GM21390 (cell line): ENCODE data around the gene KLF7.
A peak's percentile ranks its signal among the peaks of the same experiment; 100 is the strongest.

Experiments used
- ATAC-seq: cut with Tn5 transposase; IDR thresholded peaks from one replicate; pipeline ENCODE4 v1.9.1; 2021; ENCODE audit not compliant: unreplicated experiment

KLF7 gene

DNA sequence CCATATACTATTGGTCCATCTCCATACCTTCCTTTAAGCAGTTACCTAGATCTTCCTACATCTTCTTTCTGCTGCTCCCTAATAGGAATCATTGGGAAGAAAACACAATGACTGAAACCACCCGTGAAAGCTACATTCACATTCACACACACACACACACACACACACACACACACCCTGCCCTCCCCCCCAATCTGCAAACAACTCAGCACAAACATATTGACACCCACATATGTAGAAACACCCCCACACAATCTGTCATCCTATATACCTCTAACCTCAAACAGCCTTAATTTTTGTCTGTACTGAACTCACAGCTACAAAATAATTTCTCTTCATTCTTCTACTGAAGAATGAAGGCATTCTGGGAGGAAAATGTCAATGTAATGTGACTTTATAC lies 63.8 kb downstream of the KLF7 start:
- no peak for ATAC-seq

DNA sequence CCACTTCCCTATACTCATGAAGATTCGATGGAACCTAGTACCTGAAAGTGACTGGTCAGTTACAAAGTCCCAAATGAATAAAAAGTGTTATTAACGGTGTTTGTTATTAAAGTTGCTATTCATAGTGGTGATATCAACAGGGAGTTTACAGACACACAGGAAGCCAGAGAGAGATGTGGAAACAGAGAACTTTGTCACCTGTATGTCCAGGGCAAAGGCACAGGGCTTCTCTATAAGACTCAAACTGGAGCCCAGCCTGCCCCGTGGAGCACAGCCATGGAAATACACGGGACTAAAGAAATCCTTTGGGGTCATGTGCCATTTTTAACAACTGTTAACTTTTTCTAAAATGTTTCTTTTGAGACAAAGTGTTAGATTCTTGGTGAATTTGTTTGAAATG lies 68.5 kb downstream of the KLF7 start:
- ATAC-seq = no peak

DNA sequence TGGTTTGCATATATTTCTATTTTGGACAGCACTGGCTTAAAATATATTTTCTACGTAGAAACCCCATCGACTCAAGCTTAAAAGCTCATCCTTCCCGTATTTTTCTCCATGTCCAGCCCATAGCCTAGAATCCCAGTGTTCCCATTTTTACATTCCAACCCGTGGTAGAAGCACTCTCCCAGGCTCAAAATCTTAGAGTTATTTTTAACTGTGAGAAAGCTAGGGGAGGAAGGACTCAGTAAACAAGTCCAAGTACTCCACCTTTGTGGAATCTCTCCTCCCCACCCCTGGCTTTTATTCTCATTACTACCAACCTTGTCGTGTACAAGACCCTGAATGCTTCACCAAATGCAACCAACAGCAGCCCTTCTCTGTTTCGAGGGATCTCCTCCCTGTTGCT lies 69.8 kb downstream of the KLF7 start:
- ATAC-seq = no peak

DNA sequence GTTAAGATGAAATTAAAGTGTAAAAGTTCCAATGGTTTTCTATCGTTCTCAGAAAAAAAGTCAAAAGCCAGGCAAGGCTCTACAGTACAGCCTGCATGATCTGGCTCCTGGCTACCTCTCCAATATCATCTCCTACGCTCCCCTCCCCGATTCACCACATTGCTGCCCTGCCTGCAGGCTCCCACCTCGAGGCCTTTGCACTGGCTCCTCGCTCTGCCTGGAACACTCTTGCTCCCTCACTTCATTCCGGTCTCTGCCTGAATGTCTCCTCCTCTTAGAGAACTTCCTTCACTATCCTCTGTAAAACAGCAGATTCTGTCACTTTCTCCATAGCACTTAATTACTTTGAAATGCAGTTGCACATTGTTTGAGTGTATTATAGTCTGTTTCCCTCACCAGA lies 72.5 kb downstream of the KLF7 start:
- no peak for ATAC-seq

DNA sequence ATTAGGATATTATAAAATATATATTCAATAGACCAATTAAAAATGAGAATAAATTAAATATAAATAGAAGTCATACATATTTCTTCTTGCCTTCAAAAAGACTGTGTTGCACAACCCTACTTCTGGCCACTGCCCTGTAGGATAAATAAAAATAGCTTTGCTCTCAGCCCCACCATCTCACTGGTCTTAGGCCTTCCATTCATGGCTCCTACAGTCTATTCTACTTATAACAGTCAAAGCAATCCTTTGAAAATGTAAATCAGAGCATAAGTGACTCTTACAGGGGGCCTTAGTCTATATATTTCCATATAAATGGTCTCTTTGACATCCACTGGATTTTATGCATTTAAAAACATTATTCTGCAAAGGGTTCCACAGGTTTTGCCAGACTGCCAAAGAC lies 72.9 kb downstream of the KLF7 start:
- ATAC-seq = no peak

DNA sequence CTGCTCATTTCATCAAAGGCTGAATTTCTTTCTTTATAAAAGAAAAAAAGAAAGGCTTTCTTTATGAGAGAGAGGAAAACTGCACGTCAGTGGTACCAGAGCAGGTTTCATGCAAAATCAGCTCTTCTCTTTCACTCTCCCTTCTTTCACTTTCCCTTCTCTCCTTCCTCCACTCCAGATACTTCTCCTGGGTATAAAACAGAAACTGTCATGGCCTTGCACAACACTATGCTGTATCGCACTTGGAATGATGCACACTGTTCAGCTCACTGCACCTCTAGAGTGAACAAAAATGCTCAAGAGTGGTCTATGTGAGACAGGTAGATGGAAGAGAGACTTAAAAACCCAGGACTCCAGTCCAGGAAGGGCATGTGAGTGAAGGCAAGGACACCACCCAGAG lies 73.8 kb downstream of the KLF7 start:
- no peak for ATAC-seq

DNA sequence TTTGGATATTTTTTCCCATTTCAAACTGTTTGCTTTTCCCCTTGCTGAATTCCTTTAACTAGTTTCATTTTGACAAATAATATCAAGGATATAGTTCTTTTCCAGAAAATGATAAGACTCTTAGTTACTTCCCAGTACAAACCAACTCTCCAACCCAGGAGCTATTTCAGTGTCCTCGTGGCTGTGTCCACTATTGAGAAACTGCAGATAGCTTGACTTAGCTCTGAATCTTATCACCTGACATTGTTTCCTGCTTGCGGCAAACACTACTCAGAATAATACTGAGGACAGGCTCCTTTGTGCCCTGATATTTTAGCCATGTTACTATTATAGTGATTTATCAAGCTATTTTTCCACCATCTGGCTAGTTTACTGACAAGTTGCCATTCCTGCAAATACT lies 74.6 kb downstream of the KLF7 start:
- no peak for ATAC-seq

DNA sequence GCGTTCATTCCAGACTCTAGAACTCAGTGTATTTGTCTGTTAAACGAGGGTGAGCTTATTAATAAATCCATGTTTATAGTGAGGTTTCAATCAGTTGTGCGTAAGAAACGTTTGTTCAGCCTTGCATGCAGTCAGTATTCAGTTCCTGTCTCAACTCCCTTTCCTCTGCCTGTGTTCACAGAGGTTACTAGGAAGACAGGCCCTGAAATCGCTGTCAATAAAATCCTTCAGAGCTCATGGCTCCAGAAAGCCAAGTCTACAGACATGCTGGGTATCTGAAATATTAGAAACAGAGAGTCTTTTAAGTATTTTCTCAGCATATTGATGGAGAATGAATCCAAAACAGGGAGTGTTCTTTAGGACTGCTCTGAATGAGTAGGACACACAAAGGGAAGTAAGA lies 75.4 kb downstream of the KLF7 start:
- no peak for ATAC-seq

DNA sequence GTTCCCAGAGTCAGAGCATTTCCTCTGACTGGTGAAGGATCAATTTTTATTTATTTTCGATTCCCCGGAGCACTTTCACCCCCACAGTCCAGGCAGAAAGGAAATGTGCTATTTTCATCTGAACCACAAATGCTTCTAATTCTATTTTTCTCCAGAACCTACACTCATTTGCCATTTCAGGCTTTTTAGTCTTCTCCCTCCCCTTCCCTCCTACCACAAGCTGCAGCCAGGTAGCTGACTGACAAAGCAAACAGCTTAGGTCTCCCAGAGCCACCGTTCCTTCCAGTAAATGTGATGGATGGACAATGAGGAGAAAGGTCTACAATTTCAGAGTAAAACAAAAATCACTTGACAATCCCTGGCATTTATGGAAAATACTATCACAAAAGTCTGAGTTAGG lies 76.9 kb downstream of the KLF7 start:
- peak; percentile 47 for ATAC-seq

DNA sequence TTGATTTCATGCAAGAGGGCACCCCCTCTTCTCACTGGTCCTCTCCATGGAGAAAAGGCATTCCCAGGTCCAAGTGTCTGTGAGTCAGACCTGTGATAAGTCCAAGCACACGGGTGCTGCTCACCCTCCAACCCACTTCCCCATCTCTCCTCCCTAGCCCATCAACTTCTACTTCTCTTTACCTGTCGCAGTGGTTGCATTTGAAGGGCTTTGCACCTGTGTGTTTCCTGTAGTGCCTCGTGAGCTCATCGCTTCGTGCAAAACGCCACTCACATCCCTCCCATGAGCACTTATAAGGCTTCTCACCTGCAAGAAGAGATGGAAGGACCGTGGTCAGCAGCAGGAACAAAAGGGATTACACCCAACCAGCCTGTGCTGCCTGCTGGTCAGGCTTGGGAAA lies 77.5 kb downstream of the KLF7 start:
- ATAC-seq = no peak

DNA sequence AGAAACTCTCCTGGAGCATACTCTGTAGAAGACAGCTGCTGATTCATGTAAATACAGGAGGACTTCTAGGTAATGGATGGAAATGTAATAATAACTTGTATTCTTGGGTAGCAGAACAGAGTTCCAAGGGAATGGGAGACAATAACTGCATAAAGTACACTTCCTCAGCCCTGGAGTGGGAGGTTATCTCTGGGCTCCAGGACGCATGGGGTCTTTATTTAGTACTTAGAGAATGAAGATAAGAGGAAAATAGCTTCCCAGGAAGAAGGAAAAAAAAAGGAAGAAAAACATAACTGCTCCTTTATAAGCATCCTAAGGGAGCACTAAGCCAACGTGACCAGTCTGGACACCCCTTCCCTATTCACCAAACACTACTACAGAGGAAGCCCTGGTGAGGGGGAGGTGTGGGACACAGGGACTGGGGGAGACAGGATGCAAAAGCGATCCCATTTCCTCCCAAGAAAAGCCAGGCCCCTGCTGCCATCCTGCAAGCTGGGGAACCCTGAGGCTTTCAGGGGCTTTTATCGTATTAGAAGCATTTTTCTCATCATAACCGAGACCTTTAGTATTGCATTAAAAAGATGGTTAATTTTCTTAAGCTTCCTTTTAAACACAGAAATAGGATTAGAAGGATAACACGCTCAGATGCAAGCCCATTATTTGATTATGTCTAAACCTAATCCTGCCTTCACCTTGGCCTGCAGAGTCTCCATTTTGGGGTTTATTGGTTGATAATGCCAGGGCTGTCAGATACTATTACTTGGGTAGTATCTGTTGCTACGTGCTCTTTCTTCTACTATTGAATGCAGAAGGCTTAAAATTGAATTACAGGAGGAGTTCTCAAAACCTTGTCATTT lies 78.5 kb downstream of the KLF7 start:
- no peak for ATAC-seq

DNA sequence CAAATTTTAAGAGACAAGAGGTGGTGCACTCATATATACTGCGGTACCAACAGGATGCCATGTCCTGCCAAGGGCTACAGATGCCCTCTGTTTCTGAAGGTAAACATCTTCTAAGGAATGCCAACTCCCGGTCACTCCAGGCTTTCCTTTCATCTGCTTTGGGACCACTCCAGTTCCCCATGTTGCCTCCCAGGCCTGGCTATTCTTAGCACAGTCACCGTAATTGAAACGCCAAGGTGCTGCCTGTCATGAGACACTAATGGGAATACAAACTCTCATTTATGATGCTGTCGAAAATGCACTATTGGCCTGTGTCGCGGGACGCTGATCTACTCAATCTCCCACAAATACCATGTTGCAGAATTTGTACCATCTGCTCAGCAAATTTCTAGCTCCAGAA lies 79.6 kb downstream of the KLF7 start:
- ATAC-seq = no peak

DNA sequence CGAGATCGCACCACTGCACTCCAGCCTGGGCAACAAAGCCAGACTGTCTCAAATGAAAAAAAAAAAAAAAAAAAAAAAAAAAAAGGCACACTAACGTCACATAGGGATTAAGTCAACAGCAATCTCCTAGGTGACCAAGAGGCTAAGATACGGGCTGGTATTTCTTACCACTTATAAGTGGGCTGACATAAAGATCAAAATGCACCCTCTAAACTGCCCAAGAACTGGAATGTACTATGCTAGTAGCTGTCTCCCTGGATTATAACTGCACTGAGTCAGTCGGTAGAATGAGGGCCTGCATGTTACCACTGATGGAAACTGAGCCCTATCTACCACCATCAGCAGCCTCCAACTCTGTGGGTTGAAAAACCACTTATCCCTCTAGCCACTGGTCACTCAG lies 80.6 kb downstream of the KLF7 start:
- ATAC-seq = no peak

DNA sequence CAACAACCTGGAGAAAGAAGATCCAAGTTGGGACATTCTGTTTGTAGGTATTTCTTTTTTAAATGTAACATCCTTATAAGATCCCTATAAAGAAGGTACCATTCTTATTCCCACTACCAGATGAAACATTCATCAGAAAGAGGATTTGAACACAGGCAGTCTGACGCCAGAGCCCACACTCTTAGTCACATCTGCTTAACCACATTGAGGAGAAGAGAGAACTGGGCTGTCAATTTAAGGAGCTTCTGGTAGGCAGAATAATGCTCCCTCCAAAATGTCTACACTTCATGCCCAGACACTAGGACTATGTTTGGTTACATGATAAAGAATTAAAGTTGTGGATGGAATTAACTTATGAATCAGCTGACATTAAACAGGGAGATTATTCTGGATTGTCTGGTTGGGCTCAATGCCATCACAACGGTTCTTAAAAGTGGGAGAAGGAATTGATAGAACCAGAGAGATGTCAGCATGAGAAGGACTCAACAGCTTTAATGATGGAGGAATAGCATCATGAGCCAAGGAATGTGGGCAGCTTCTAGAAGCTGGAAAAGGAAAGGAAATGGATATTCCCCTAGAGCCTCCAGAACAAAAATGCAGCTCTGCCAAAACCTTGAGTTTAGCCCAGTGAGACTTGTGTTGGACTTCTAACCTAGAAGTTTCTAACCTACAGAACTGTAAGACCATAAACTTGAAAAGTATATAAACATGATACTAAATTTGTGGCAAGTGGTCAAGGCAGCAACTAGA lies 82.2 kb downstream of the KLF7 start:
- ATAC-seq = no peak

DNA sequence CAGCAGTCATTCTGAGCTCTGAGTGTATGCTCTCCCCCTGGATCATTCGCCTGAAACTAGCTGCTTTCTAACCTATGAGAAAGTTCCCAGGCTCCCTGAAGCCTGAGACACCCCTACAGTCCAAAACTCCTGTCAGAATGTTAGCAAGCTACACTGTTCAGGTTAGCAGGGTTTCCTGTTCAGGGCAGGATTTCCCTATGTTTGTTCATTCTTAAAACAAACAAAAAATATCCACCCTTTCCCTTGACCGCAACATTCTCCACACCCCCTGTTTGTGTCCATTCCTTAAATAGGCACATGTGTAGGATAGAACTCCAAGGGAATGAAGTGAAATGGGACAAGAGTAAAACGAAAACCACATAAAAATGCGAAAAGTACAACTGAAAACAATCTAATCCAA lies 83.1 kb downstream of the KLF7 start:
- ATAC-seq = no peak

DNA sequence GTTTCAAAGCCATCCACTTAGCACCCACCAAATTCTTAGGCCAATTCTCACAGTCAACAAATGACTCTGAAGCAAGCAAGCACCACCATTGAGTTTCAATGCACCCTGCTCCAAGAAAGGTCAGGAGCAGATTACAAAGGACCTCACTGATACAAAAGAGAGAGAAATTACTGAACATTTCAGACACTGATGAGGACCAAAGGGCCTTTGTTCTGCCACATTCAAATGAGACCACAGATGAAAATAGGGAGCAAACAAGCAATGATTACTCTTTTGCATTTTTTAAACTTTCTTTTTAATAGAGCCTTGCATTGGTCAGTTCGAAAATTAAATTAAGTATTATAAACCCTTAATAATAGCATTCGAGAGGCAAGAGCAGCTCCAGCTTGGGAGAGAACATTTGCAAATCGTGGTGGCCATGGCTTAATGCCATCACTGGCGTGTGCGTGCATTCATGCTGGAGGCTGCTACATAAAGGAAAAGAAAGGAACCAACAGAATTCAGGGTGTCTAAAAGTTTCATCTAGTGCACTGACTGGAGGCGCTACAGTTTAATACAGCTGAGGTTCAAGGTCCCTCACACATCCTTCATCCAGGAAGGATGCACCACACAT lies 87.5 kb downstream of the KLF7 start:
- ATAC-seq = no peak

DNA sequence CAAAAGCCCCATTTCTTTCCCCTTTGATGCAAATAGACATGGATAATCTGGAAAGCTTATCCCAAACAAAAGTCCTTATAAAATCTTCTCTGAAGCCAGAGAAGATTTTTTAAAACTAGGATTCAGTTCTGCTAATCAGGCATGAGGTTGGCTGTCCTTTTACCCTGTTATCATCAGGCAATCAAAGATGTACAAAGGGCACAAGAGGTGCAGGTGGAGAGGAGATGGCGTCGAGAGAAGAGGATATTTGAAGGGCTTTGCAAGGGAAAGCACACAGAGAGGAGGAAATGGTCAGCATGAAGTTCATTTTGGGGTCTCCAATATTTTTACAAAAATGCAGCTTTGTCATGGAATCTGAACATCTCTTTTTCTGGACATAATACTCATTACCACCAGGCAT lies 88.5 kb downstream of the KLF7 start:
- no peak for ATAC-seq

DNA sequence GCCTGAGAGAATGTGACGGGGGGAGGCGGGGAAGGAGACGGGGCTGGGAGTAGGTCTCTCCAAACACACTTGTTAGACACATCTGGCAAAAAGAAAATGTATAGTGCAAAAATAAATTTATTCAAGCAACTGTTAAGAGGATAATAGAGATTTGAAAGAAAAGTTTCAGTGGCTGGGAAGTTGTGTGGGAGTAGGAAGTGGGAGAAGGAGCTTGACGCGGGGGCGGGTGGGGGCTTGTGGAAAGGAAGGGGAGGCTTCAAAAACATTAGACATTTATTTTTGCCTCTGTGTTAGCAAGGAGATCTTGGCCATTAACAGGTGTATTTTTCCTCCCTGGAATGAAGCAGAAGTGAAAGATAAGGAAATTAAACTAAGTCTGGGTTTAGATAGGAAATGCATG lies 90.3 kb downstream of the KLF7 start:
- ATAC-seq = no peak

DNA sequence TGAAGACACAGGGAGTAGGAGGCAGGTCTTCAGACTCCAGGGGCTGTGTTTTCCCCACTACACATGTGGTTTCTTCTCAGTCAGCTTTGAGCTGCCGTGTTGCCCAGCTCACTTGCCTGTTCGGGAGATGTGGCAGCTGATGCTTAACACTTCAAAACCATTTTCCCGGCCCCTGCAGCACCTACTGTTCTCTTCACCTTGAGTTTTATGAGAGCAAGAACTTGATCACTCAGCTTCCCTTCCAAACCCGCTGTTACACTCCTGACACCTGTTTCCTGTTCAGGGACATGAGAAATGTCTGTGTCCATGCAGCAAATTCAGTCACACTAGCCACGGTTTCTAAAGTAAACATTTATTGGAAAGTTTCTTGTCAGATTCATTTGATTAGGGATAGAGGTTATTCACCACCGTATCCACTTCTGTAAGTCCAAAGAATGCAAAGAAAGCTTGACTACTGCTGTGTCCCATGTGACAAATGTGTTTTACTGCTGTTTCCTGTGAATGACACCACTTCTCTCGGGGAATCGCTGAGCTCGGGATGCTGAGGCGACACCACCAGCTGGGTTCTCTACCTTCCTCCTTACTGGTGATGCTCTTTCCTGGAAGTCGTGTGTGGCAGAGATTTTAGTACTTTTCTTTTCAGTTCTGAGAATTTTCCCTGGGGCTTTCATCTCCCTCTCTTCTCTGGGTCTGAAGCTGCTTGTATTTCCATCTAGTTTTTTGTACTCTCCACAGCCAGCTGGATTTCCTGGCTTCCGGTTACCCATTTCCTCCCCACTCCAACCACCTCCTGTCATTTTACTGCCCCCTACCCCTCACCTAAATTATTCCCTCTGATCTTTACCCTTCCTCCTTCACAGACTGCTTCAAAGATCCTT lies 91.7 kb downstream of the KLF7 start:
- ATAC-seq = peak; percentile 44

DNA sequence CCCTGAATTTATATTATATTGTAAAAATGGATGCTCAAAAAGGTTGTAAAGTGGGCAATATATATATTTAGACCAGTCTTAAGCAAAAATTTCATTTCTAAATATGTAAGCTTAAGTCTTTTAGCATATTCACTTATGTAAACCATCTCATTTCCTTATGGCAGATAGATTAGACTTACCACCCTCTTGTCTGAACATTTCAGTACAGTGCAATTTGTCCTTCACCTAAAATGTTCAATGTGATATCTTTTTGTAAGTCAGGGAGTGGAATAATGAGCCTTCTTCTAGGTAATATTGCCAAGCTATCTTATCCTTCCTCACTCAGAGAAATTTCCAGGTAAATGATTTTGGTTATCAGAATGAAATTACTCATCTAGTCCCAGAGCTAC lies 92.3 kb downstream of the KLF7 start:
- ATAC-seq = peak; percentile 15

DNA sequence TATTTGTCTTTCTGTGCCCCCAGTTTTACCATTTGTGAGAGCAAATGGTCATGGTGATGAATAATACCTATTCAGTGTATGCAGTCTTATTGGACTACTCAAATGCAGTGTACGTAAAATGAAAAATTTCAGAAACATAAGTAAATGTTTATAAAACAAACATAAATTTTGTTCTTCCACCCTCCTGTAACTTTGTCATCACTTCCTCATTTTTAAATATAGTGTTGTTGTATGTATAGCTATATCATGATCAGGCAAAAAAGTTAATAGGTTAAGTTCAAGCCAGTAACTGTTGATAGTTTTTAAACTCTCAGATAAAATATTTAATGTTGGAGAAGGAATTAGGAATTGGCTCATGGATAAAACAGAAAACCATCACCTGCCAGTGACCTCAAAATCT lies 93.2 kb downstream of the KLF7 start:
- ATAC-seq = no peak
